M059J (cell line): ENCODE measurements around the gene ASB18. TPM values are rescaled to one million over a fixed set of nuclear protein-coding genes. Genes with fewer than 3 reads are reported as not detected.
"Not testable (repeated sequence)": the region's sequence is repeated elsewhere in the genome, so short reads cannot be mapped to it uniquely, and the experiment has no call there.

Experiments
- DNase-seq: peaks from one replicate; pipeline ENCODE4 v3.0.0-alpha.2; 2012; ENCODE audit warnings: low read depth
- total RNA-seq: library from RNA; depleted of rRNA; stranded (reverse); fragments of >200 nt; shearing (Covaris generic); gene quantifications from 2 replicates; pipeline ENCODE4 v1.2.3, GENCODE V29; 2014

ASB18 gene
- total RNA-seq, 1 experiment from 2014 or later: 0.30 TPM

DNA sequence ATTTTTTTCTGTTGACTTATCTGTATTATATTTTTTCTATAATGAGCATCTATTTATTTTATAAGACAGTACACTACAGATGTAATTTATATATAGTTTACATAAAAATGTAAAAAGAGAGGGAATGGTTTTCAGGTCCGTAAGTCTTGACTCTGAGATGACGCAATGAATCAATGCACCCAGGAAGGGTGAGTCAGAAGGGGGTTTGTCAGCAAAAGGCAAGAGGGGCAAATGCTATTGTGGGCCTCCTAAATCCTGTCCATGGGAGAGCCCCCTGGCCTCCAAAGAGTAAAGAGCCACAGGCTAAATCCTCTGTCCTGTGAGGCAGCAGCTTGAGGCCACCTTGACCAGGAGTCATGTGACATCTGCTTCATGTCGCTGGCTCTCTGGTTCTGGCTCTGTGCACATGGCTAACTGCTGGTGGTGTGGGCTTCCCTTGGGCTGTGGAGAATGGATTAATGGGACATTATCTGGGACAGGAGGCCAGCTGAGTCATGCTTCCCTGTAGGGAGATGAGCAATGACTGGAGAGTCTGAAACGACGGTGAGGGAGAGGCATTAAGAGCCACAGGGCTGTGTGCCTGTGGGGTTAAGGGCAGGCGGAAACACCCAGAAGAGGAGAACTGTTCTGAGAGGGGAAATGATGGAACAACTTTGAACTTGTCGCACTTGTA lies 22.8 kb upstream of the ASB18 start:
- peak; percentile 80 for DNase-seq

DNA sequence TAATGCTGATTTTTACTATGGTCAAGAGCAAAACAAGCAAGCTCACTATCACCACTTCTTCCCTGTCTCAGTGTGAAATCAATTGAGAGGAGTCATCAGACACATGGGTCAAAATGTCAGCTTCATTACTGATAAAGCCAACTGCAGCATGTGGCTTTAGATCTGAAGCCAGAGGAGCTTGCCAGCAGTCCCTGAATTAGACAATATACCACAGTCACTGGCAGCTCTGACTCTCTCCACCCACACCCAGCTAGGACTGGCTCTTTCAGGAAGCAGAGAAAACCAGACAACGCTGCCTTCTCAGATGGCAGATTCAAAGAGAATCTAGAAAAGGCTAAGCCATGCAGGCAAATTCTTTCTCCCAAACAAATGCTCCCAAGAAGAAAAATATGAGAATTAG lies 20.0 kb upstream of the ASB18 start:
- DNase-seq: peak; percentile 24

DNA sequence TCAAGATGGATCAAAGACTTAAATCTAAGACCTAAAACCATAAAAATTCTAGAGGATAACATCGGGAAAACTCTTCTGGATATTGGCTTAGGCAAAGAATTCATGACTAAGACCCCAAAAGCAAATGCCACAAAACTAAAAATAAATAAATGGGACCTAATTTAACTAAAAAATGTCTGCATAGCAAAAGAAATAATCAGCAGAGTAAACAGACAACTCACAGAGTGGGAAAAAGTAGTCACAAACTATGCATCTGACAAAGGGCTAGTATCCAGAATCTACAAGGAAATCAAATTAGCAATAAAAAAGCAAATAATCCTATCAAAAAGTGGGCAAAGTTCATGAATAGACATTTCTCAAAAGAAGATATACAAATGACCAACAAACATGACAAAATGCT lies 18.2 kb upstream of the ASB18 start:
- peak; percentile 15 for DNase-seq

DNA sequence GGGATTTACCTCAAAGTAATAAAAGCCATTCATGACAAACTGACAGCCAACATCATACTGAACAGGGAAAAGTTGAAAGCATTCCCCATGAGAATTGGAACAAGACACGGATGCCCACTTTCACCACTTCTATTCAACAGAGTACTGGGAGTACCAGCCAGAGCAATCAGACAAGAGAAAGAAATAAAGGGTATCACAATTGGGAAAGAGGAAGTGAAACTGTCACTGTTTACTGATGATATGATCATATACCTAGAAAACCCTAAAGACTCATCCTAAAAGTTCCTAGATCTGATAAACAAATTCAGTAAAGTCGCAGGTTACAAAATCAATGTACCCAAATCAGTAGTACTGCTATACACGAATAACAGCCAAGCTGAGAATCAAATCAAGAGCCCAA lies 17.2 kb upstream of the ASB18 start:
- no peak for DNase-seq

DNA sequence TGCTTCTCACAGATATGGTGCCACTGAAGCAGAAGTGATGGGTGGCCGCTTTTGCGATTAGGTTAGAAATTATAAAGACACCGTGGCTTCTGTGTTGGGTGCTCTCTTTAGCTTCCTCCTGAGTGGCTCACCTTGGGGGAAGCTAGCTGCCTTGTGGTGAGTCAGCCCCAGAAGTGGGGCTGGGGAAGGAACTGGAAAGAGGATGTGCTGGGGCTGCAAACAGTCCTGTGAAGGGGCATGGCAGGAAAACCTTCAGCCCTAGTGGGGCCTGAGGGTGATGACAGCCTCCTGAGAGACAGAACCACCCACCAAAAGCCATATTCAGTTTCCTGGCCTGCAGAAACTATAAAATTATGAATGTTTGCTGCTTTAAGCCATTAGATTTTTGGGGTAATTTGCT lies 8.9 kb upstream of the ASB18 start:
- peak; percentile 29 for DNase-seq

DNA sequence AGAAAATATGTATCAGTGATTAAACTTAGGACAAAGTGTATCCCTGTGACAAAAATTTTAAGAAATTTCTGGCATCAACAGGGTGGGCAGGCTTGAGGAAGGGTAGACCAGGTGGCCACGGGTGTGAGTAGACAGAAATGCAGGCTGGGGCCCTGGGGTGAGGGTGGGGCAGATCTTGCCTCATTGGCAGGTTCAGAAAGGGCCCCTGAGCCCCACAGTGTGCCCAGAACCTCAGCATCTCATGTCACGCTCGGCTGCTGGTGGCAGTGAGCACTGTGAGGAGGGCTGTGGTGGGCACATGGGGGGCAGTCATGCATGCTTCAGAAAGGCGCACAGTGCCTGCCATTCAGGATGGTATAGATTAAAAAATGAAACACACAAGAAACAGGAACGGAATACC lies 7.6 kb upstream of the ASB18 start:
- no peak for DNase-seq

DNA sequence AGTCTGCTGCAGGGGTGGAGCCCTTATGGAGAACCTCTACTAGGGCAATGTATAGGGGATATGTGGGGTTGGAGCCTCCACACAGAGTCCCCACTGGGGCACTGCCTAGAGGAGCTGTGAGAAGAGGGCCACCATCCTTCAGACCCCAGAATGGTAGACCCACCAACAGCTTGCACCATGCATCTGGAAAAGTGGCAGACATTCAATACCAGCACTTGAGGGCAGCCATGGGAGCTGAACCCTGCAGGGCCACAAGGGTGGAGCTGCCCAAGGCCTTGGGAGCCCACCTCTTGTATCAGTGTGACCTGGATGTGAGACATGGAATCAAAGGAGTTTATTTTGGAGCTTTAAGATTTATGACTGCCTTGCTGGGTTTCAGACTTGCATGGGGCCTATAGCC lies 5.7 kb upstream of the ASB18 start:
- not testable (repeated sequence) for DNase-seq

DNA sequence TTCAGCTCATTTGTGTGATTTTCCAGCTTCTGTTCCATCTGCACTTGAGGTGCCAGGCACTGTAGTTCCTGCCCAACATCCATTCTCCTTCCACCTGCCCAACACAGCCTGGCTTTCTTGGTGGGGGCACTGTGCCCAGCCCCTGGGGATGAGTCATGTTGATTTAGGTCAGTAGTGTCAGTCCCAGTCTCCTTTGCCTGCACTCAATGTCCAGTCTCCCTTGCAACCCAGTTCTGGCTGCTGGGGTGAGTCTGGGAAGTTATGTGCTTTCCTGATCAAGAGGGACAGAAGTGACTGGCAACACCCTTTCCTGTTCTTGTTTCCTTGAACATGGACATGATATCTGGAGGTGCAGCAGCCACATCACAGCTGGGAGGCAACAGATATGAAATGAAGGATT lies 1.5 kb upstream of the ASB18 start:
- DNase-seq: peak; percentile 7

DNA sequence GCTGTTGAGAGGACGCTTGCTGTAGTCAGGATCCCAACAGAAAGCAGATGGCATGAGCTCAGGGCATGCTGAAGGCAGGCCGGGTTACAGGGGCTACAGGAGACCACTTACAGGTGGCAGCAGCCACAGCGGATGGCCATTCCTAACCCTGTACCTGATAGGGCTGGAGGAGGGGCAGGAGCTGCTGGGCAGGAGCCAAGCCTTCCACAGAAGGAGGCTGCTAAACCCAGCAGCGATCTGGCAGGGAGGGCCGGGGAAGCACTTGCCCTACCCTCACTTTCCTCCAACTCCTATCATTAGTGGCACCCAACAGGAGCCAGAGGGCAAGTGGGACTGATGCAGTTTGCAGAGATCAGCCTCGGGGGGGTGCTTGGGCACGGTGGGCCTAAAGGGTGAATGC lies 2.0 kb downstream of the ASB18 start:
- DNase-seq: no peak

DNA sequence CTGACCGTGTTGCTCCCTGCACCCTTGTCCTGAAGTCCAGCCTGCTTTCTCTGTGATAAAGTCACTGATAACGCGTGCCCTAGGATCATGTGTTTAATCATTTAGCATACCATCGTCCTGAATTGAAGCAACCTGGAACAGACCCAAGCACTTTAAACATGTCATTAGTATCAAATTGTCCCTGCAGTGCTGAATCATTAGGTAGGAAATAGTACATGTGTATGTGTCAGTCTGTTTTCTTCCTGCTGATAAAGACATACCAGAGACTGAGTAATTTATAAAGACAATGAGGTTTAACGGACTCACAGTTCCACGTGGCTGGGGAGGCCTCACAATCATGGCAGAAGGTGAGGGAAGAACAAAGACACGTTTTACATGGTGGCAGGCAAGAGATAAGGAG lies 2.8 kb downstream of the ASB18 start:
- DNase-seq: peak; percentile 72

DNA sequence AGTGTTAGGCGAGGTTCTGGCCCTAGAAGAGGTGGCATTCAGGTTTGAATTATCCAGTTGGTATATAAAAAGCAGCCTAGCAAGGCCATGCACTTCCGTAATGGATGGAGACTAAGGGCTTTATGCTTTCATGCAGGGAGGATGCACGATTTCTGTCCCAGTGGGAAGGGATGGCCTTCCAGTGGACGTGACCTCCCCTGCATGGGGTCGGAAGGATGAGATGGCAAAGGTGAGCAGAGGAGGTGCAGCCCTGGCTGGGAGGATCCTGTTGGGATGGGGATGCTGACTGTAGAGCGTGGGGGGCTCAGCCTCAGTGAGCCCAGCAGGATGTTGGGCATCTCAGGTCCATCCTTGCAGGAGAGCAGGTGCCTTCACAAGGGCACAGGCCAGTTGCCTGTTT lies 4.8 kb downstream of the ASB18 start:
- DNase-seq: no peak

DNA sequence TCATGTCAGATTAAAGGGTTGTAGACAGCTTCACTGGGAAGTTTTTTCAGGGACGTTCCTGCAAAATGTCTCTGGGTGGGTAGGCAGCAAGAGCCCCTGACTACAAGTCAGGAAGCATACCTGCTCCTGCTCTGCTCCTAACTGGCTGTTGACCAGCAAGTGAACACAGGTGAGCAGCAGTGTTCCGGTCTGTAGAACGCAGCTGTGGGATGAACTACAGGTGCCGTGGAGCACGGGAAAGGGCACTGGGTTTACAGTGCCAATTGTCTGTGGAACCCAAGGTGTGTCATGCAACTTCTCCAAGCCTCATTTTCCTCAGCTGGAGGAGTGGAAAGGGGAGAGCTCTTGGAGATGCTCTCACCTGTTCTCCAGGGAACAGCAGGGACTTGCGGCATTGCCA lies 6.6 kb downstream of the ASB18 start:
- no peak for DNase-seq

DNA sequence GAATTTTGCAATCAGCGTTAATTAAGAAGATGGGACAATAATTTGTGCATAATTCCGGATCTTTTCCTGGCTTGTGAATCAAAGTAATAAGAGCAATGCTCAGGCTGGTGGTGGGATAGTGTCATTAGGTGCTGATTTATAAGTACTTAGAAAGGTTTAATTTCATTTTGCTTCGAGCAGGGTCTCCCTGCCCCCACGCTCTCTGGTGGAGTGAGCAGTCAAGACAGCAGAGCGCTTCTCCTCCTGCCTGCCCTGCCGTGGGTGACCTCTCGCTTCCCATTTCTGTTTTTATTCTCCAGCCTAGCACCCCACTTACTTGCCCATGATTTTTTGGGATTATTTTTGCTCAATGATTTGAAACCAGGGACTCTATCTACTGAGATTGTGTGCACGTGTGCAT lies 7.1 kb downstream of the ASB18 start:
- no peak for DNase-seq

DNA sequence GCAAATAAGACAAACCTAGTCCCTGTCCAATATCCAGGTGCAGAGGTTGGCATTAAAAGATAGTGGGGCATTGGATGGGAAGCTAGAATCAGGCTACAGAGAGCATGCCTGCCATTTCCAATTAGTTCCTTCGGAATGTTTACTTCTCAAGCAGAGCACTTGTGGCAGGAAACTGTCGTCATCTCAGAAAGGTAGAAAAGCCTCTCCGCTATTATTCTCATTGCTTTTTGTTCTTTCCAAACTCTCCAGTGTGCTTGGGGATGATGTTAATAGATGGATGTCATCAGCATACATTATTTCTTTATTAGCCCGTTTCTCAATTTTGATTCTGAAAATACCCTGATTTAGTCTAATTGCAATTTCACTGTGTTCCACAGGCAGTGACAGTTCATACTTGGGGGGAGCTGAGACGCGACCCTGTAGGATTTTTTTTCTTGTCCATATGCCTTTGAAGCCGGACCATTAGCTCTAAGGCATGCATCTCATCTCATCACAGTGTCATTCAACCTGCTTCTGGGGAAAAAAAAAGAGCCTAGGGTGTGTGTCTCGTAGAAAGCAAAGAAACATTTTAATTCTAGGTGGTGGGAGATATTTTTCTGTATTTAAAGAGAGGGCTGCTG lies 7.7 kb downstream of the ASB18 start:
- no peak for DNase-seq

DNA sequence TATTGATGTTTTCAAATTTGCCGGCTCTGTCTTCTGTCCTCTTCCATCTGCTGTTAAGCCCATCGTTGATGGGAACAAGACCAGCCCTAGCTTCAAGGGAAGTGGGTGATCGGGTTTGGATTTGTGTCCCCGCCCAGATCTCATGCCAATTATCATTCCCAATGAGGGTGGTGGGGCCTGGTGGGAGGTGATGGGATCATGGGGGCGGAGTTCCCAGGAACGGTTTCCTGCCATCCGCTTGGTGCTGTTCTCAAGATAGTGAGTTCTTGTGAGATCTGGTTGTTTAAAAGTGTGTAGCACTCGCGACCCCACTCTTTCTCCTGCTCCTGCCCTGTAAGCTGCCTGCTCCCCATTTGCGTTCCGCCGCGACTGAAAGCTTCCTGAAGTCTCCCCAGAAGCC lies 9.5 kb downstream of the ASB18 start:
- DNase-seq: no peak

DNA sequence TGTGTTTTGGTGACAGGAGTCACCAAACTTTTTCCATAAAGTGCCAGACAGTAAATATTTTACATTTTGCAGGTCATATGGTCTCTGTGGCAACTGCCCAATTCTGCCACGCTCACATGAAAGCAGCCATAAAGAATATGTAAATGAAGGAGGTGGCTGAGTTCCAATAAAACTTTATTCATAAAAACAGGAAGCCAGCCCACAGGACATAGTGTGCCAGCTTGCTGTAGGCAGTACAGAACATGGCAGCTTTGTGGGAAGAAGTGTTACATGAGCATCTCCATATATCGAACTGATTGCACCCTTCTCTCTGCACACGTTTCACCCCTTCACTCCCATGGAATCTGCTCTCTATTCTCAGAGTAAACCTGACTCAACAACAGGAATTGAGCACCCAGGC lies 10.2 kb downstream of the ASB18 start:
- no peak for DNase-seq

DNA sequence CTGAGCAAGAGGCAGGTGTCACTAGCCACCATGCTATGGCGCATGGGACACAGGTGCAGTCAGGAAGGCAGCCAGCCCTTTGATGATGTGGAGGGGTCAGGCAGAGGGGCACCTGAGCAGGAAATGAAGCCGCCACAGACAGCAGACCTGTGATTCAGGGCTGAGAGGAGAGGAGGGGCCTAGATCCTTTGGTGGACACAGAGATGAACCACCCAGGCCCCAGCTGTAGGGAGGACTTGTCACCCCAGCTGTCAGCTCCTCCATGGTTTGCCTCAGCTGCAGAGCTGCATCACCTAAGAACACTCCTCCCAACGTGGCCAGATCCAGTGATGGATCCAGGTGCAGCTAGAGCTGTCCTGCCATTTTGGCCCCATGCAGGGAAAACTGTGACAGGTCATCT lies 11.6 kb downstream of the ASB18 start:
- DNase-seq: no peak

DNA sequence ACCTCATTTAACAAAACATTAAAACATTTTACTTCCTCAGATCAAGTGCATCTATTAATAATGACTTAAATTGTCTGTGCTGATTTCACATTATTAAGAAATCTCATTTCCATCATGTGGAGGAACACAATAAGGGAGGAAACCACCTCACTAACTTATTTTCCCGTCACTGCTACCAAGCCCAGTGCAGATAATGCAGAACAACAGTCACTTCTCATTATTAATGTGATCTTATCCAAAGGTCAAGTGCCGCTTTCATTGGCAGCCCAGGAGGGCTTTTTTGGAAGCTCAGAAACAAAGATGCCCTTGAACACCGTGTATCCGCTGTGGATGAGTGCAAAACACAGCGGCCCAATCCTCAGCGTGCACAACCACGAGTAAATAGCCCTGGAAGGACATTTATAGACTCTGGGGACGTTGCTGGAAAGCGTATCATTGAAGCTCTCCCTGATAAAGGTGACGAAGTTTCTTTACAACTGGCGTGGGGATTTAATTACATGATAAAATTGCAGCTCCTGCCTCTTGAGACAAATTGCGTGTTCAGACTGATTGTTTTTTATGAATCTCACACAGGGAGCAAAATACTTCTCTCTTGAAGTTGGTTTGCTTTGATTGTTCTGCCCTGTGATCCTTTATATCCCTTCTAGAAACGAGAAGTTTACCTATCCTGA lies 13.2 kb downstream of the ASB18 start:
- no peak for DNase-seq

DNA sequence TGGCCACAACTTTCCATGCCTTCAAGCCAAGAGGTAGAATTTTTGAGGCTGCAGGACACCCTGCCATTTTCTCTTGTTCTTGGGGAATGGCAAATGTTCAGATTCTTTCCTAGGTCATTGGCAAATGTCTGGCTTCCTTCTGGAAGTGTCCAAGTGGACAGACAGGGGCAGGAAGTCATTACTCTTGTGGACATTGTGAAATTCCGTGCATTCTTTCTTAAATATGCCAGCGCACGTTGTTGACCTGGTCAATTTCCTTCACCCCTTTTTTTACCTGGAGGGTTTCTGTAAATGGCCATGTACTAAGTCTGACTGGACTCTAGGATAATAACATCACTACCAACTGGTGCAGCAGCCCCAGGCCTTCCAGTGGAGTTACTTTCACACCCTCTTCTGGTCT lies 13.9 kb downstream of the ASB18 start:
- DNase-seq: peak; percentile 67

DNA sequence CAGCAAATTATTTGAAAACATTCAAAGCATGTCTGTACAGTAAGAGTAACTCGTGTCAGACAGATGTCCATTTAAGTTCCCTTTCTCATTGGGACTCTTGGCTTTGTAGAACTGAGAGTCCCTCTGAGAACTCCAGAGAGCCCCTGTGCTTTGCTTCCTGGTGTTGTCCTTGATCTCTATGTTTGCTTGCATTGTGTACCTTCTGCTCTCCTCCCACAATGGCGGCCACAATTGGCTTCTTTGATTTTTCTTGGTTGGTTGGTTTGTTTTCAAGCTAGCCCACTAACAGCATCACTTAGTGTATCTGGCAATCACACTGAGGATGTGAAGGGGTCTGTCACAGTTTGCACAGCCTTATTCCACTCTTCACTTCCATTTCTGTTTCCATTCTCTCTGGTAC lies 15.1 kb downstream of the ASB18 start:
- no peak for DNase-seq

DNA sequence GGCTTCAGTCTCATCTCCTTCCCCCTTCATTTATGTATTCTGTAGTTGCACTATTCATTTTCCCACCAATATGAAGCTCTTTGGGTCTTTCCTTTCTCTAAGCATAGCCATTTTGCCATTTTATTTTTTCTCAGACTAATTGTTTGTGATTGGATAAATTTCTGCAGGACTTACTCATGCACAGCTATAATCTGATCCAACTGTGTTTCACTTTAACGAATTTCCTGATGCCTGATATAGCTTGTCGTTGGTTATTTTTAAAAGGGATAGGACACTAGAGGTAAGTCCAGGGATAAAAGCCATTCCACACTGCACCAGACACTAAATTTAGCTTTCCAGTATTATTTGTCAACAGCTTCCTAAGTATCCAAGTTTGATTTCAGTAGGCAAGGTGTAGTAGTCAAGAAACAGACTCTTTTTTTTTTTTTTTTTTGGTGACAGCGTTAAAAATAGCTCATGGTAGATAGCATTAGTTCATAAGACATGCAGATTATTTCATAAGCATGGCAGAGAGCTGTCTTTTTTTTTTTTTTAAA lies 17.4 kb downstream of the ASB18 start:
- no peak for DNase-seq

DNA sequence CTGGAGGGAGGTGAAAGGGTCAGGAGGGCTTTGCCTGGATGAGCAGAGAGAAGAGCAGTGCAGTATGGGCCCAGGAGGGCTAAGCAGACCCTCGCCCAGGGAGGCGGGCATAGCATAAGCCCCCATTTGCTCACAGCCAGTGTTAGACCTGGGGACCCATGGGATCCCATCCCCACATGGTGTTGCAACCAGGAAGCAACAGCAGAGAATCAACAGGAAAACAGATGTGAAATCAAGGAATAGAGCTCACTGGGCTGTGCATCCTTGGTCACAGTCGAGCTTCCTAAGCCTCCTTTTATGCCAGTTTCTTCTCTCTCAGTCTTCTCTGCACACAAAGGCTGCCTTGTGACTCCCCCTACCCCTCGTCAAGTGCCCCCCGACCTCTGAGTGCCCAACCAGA lies 19.9 kb downstream of the ASB18 start:
- DNase-seq: no peak

DNA sequence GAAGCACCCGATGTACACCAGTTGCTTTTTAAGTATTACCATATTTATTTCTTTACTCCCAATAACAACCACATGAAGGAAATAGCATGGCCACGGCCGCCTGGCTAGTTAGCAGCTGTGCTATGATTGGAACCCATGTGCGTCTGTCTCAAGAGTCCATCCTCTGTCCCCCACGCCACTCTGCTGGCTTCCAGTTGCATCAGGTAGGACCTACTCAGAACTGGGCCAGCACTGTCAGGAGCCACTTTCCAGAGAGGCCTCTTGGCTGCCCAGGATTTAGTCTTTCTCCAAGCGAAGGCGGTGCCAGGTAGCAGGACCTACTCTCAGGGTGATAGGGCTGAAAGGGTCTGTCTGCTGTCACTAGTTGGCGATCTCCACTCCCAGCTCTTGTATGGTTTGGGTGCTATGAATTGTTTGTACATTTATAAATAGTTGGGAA lies 22.1 kb downstream of the ASB18 start:
- DNase-seq: no peak
